OCI-LY3 (cell line): Measurements from ENCODE around the gene ZSCAN18.

Experiments
- CTCF ChIP-seq: fragments of 200-600, 300-600 bp; sonication (generic); IDR thresholded peaks from 2 replicates; pipeline ENCODE4 v1.5.1; 2014; ENCODE audit warnings: antibody characterized with exemption, low read length, low read depth
- EZH2phosphoT487 ChIP-seq: fragments of 200-600 bp; shearing (Covaris generic); IDR thresholded peaks from 2 replicates; pipeline ENCODE4 v1.6.1; 2018; ENCODE audit warnings: antibody characterized with exemption, mixed run types, low read depth

GRCh38 chr19:58097349-58097748, 682 bp downstream of the ZSCAN18 start:
- TF ChIP-seq CTCF (no peak), EZH2phosphoT487 (no peak)
